HCT116 (cell line): ENCODE measurements around the gene PRPF6. TPM values are rescaled to one million over a fixed set of nuclear protein-coding genes. Genes with fewer than 3 reads are reported as not detected.

Source experiments
- ATAC-seq: fragments of 200-7000 bp; cut with Tn5 transposase; 2 replicates; pipeline ENCODE4 v1.9.1; 2020; ENCODE audit warnings: mild to moderate bottlenecking, moderate library complexity
- BruUV-seq: library from RNA; stranded (reverse); fragments of 400-500 nt; replicated peaks from 2 replicates; lab custom pipeline; 2021; lab: Mats Ljungman, UMichigan
- CTCF ChIA-PET: fragments of 300-600 bp; sonication (Branson Sonifier 250); formaldehyde crosslinking; loops from one replicate; lab custom pipeline; 2021; ENCODE audit warnings: antibody characterized with exemption; lab: Charles Lee
- POLR2A ChIA-PET: fragments of 300-600, 350-600 bp; sonication (Branson Sonifier 250); formaldehyde crosslinking; loops from one replicate; lab custom pipeline; 2021; ENCODE audit warnings: antibody characterized with exemption; lab: Charles Lee
- RAD21 ChIA-PET, 2 experiments: fragments of 300-600 bp; sonication (Branson Sonifier 250); formaldehyde crosslinking; loops; one replicate each; lab custom pipeline; 2023; ENCODE audit warnings: low total read pairs in 2 of 2; ENCODE audit not compliant: uncharacterized antibody in 2 of 2, unreplicated experiment in 2 of 2, low non-redundant PET in 1 of 2; lab: Charles Lee
- DNase-seq: peaks from one replicate; pipeline ENCODE4 v3.0.0-alpha.2; 2010; ENCODE audit warnings: low read depth, low spot score
- H2AFZ ChIP-seq: fragments of 200-600 bp; shearing (Covaris generic), sonication (generic); 2 replicates; pipeline ENCODE4 v1.6.1; 2017; ENCODE audit warnings: low read depth, mixed run types, mixed read lengths, antibody characterized with exemption, low read length; ENCODE audit not compliant: poor library complexity, severe bottlenecking
- H3K27ac ChIP-seq: 2 replicates; pipeline ENCODE4 v1.5.1; 2012; ENCODE audit warnings: low read depth, low read length
- H3K27me3 ChIP-seq: fragments of 200-600 bp; sonication (generic); 2 replicates; pipeline ENCODE4 v1.6.1; 2016; ENCODE audit warnings: mixed run types, low read length, mixed read lengths; ENCODE audit not compliant: insufficient read depth
- H3K36me3 ChIP-seq, 2 experiments: fragments of 200-500 bp in 1 of 2; fragments of 200-600 bp in 1 of 2; sonication (Bioruptor generic) in 1 of 2; sonication (generic) in 1 of 2; 2 replicates each; pipeline versions ENCODE4 v1.5.1 to v1.6.1; 2014 to 2016; ENCODE audit warnings: low read length in 2 of 2, inconsistent platforms in 1 of 2, mixed read lengths in 1 of 2, mixed run types in 1 of 2; ENCODE audit not compliant: insufficient read depth in 2 of 2, control insufficient read depth in 1 of 2
- H3K4me1 ChIP-seq, 2 experiments: fragments of 200-600 bp in 1 of 2; sonication (generic) in 1 of 2; 2 replicates each; pipeline versions ENCODE4 v1.5.1 to v1.6.1; 2012 to 2017; ENCODE audit warnings: low read length in 2 of 2, inconsistent platforms in 1 of 2, mild to moderate bottlenecking in 1 of 2, mixed read lengths in 1 of 2, mixed run types in 1 of 2, moderate library complexity in 1 of 2; ENCODE audit not compliant: insufficient read depth in 2 of 2, control insufficient read depth in 1 of 2
- H3K4me2 ChIP-seq: fragments of 200-600 bp; sonication (generic); 2 replicates; pipeline ENCODE4 v1.6.1; 2017; ENCODE audit warnings: mixed run types, low read length, mixed read lengths
- H3K4me3 ChIP-seq, 2 experiments: fragments of 200-600 bp in 1 of 2; sonication (generic) in 1 of 2; replicated peaks in 1 of 2; 2 replicates each; pipeline ENCODE4 v1.5.1; 2011 to 2016; ENCODE audit warnings: low read length in 2 of 2, control low read depth in 1 of 2, low read depth in 1 of 2, mild to moderate bottlenecking in 1 of 2, mixed read lengths in 1 of 2, mixed run types in 1 of 2
- H3K79me2 ChIP-seq: fragments of 200-600 bp; sonication (generic); 2 replicates; pipeline ENCODE4 v1.6.1; 2017; ENCODE audit warnings: mild to moderate bottlenecking, mixed run types, low read length, moderate library complexity, mixed read lengths; ENCODE audit not compliant: insufficient read depth
- H3K9ac ChIP-seq: fragments of 200-600 bp; sonication (generic); 2 replicates; pipeline ENCODE4 v1.6.1; 2016; ENCODE audit warnings: low read length, mixed read lengths
- H3K9me2 ChIP-seq: fragments of 200-600 bp; sonication (generic), shearing (Covaris generic); 2 replicates; pipeline ENCODE4 v1.6.1; 2017; ENCODE audit warnings: mixed run types, mild to moderate bottlenecking, moderate library complexity; ENCODE audit not compliant: insufficient read depth
- H3K9me3 ChIP-seq, 2 experiments: fragments of 200-500 bp in 1 of 2; fragments of 200-600 bp in 1 of 2; sonication (Bioruptor generic) in 1 of 2; sonication (generic) in 1 of 2; 2 replicates each; pipeline ENCODE4 v1.6.1; 2014 to 2017; ENCODE audit warnings: low read length in 2 of 2, mixed read lengths in 2 of 2, inconsistent platforms in 1 of 2, low read depth in 1 of 2, mild to moderate bottlenecking in 1 of 2, mixed run types in 1 of 2, moderate library complexity in 1 of 2; ENCODE audit not compliant: control insufficient read depth in 1 of 2, insufficient read depth in 1 of 2
- H4K20me1 ChIP-seq: fragments of 200-600 bp; sonication (generic), shearing (Covaris generic); 2 replicates; pipeline ENCODE4 v1.6.1; 2017; ENCODE audit warnings: mixed run types, mild to moderate bottlenecking, moderate library complexity; ENCODE audit not compliant: insufficient read depth
- EGR1 ChIP-seq: IDR thresholded peaks from 2 replicates; pipeline ENCODE4 v1.6.1; 2012; ENCODE audit warnings: low read depth
- JUND ChIP-seq: IDR thresholded peaks from 2 replicates; pipeline ENCODE4 v1.6.1; 2012
- POLR2AphosphoS5 ChIP-seq: IDR thresholded peaks from 2 replicates; pipeline ENCODE4 v1.6.1; 2011; ENCODE audit warnings: mild to moderate bottlenecking, low read depth, low read length, moderate library complexity
- RAD21 ChIP-seq: IDR thresholded peaks from 2 replicates; pipeline ENCODE4 v1.6.1; 2012; ENCODE audit warnings: low read depth, mild to moderate bottlenecking
- YY1 ChIP-seq: IDR thresholded peaks from 2 replicates; pipeline ENCODE4 v1.6.1; 2011; ENCODE audit warnings: low read length, low read depth, moderate library complexity, mild to moderate bottlenecking; ENCODE audit not compliant: insufficient replicate concordance; ENCODE audit errors: extremely low read depth
- ZFX ChIP-seq: fragments of 450-650 bp; IDR thresholded peaks from 2 replicates; pipeline ENCODE4 v1.6.1; 2017
- intact Hi-C: fragments of 100-400 bp; cut with micrococcal nuclease; formaldehyde crosslinking; loops from 2 replicates; pipeline ENCODE4 v1.10.0; 2022
- total RNA-seq: library from RNA; stranded (reverse); gene quantifications from one replicate; pipeline ENCODE4 v1.2.1, GENCODE V29; 2021; ENCODE audit not compliant: unreplicated experiment
- TF ChIP-seq, protein P1 (sequence below), 3 experiments: fragments of 200-600 bp in 1 of 3; sonication (generic) in 1 of 3; IDR thresholded peaks in 2 of 3; conservative IDR thresholded peaks in 1 of 3; 2 replicates each; pipeline ENCODE4 v1.5.1; 2012 to 2017; ENCODE audit warnings: low read depth in 2 of 3, low read length in 2 of 3, antibody characterized with exemption in 1 of 3, borderline replicate concordance in 1 of 3, control low read depth in 1 of 3, mild to moderate bottlenecking in 1 of 3, mixed read lengths in 1 of 3, mixed run types in 1 of 3, moderate library complexity in 1 of 3; ENCODE audit not compliant: insufficient read depth in 1 of 3

The PRPF6 gene
- total RNA-seq, 1 experiment from 2014 or later = 74.9 TPM

DNA sequence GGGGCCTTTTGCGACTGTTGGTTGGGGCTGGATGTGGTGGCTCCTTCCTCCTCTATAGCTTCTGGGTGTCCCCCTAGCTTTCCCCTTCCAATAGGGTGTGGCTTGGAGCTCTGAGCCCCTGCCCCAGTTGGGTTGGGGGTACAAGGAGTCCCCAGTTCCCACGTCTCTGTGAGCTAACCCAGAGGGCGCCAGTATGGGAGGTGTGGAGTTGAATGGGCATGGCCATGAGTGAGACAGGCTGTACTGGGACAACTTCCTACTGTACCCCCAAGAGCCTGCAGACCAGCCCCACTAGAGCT lies 56.2 kb downstream of the PRPF6 start:
- ChIA-PET POLR2A (no interaction called here), CTCF (interaction anchor here (5.1 kb wide), 1 partner anchor 17 kb away, joined by 35 read pairs; no protein-coding TSS in a partner anchor)
- no peak for DNase-seq

More for the DNA sequence above, 56.2 kb downstream of the PRPF6 start:
- no peak for TF ChIP-seq EGR1
- TF ChIP-seq POLR2AphosphoS5 = no peak
- no peak for TF ChIP-seq JUND
- TF ChIP-seq, protein P1, sequence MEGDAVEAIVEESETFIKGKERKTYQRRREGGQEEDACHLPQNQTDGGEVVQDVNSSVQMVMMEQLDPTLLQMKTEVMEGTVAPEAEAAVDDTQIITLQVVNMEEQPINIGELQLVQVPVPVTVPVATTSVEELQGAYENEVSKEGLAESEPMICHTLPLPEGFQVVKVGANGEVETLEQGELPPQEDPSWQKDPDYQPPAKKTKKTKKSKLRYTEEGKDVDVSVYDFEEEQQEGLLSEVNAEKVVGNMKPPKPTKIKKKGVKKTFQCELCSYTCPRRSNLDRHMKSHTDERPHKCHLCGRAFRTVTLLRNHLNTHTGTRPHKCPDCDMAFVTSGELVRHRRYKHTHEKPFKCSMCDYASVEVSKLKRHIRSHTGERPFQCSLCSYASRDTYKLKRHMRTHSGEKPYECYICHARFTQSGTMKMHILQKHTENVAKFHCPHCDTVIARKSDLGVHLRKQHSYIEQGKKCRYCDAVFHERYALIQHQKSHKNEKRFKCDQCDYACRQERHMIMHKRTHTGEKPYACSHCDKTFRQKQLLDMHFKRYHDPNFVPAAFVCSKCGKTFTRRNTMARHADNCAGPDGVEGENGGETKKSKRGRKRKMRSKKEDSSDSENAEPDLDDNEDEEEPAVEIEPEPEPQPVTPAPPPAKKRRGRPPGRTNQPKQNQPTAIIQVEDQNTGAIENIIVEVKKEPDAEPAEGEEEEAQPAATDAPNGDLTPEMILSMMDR (IDR thresholded peaks at IDR 0.05 in 2 of 3, conservative IDR thresholded peaks at IDR 0.05 in 1 of 3; ENCODE audit: borderline replicate concordance in 1 of 3, insufficient read depth in 1 of 3, low read depth in 2 of 3, low read length in 2 of 3) = no peak
- TF ChIP-seq RAD21 = no peak
- TF ChIP-seq ZFX = no peak
- no peak for TF ChIP-seq YY1
- Histone ChIP-seq H3K27me3 (no peaks in the 10 kb centered on the region), H3K4me2 (no peak overlapping the region), H3K9ac (no peak overlapping the region), H3K79me2 (no peaks in the 10 kb centered on the region), H3K4me1 (peaks cover 3 to 21% of the 10 kb centered on the region in 2 experiments), H3K27ac (no peak overlapping the region), H3K36me3 (no peaks in the 10 kb centered on the region; a peak in 1 of 4 replicates), H3K9me2 (no peaks in the 10 kb centered on the region), H4K20me1 (no peaks in the 10 kb centered on the region), H3K9me3 (no peaks in the 10 kb centered on the region), H3K4me3 (no peak overlapping the region), H2AFZ (no peak overlapping the region)
- ATAC-seq = no peak
- no TSS peak for BruUV-seq
- intact Hi-C loops = no loop called here
- RAD21 ChIA-PET = no interaction called here
